ENCODE results near the gene SMIM12. TPM values are rescaled to one million over a fixed set of nuclear protein-coding genes. Genes with fewer than 3 reads are reported as not detected.

Gene SMIM12
- total and polyA plus RNA-seq, 2 of the 8 experiments (the other 6 are each of a cell fraction or from before 2014, with no cell fraction given): 40.9 to 49.2 TPM

- TF ChIP-seq ZNF274 (IDR thresholded peaks at IDR 0.05; ENCODE audit: borderline replicate concordance, extremely low read depth, low read length): no peak
Measured at GRCh38 chr1:34906756-34907155, 47.2 kb upstream of the SMIM12 start (continued).
